ENCODE results near the gene SPOCK1. TPM values are rescaled to one million over a fixed set of nuclear protein-coding genes. Genes with fewer than 3 reads are reported as not detected.

SPOCK1 gene
- total RNA-seq, 1 experiment from 2014 or later = 23.9 TPM

DNA sequence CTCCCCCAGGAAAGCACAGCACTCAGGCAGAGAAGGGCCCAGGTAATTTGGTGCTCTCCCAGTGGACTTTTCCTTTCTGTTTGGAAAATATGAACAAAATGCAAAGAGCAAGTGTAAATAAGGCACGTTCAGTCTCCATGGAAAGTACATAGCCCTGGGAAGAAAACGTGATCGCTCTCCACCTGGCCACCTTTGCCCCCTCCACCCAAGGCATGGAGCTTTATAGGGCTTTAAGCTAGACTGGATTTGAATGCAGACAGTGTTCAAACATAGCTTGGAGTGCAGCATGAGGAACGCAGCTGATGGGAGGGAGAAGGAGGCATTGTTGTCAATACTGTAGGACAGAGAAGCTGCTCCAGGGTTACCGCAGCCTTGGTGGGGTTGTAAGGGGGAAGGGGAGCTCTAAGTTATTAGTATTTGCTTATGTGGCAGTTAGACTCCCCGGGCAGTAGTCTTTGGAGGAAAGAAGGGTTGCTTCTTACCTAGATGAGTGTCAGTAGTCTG is 500.2 kb downstream of the SPOCK1 start:
- intact Hi-C loops (cut with micrococcal nuclease; ENCODE audit: unreplicated experiment) = no loop called here
- no peaks in the 10 kb centered on the region for H3K27me3 ChIP-seq (ENCODE audit: insufficient read depth, low read depth)
- no peaks in the 10 kb centered on the region for H3K4me1 ChIP-seq (replicated peaks; ENCODE audit: insufficient read depth)
- H3K9me2 ChIP-seq (ENCODE audit: insufficient read depth) = no peaks in the 10 kb centered on the region; the same call in 1 of the 2 replicates
- H2AFZ ChIP-seq = no peak overlapping the region
- CTCF ChIA-PET = no interaction called here
- no peaks in the 10 kb centered on the region for H3K36me3 ChIP-seq (ENCODE audit: low read depth)
- no peak for DNase-seq
- POLR2A ChIA-PET (ENCODE audit: unreplicated experiment) = no interaction called here
- H3K79me2 ChIP-seq (ENCODE audit: low read depth) = no peaks in the 10 kb centered on the region
- BruUV-seq (replicated peaks) = no TSS peak
- H4K20me1 ChIP-seq (ENCODE audit: insufficient read depth) = no peaks in the 10 kb centered on the region
- no peak overlapping the region for H3K4me3 ChIP-seq
- no peak overlapping the region for H3K27ac ChIP-seq
- no peaks in the 10 kb centered on the region for H3F3A ChIP-seq (ENCODE audit: insufficient read depth, low read depth)
- H3K4me2 ChIP-seq = no peak overlapping the region
- no peaks in the 10 kb centered on the region for H3K9me3 ChIP-seq (ENCODE audit: insufficient read depth, low read depth)
- TF ChIP-seq CTCF (conservative IDR thresholded peaks at IDR 0.05) = no peak
- no peak for TF ChIP-seq EZH2 (IDR thresholded peaks at IDR 0.05; ENCODE audit: low read depth)

DNA sequence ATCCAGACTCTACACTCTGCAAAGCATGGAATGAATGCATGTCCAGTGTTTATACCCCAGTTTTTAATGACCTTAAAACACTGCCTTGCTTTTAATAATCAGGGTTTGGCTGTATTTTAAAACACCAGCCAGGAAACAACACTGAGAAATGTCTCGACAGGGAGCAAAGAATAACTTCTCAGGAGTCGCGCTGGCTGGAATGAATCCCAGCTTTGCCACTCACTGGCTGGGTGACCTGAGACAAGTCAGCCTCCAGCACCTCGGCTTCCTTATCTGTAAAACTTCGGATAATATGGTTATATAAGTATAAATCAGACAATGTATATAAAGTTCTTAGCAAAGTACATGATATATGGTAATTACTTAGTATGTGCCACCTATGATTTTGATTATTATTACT is 505.0 kb downstream of the SPOCK1 start:
- Histone ChIP-seq H3F3A (ENCODE audit: insufficient read depth, low read depth) (no peaks in the 10 kb centered on the region), H3K9me3 (ENCODE audit: insufficient read depth, low read depth) (no peaks in the 10 kb centered on the region), H2AFZ (no peak overlapping the region), H3K4me3 (no peak overlapping the region), H4K20me1 (ENCODE audit: insufficient read depth) (no peaks in the 10 kb centered on the region), H3K4me2 (no peak overlapping the region), H3K4me1 (replicated peaks; ENCODE audit: insufficient read depth) (no peaks in the 10 kb centered on the region), H3K79me2 (ENCODE audit: low read depth) (no peaks in the 10 kb centered on the region), H3K9me2 (ENCODE audit: insufficient read depth) (no peaks in the 10 kb centered on the region), H3K36me3 (ENCODE audit: low read depth) (no peaks in the 10 kb centered on the region), H3K27ac (no peak overlapping the region), H3K27me3 (ENCODE audit: insufficient read depth, low read depth) (no peaks in the 10 kb centered on the region)
- ChIA-PET CTCF (no interaction called here), POLR2A (ENCODE audit: unreplicated experiment) (no interaction called here)
- intact Hi-C loops (cut with micrococcal nuclease; ENCODE audit: unreplicated experiment) = no loop called here
- no TSS peak for BruUV-seq (replicated peaks)
- no peak for DNase-seq
- TF ChIP-seq EZH2 (IDR thresholded peaks at IDR 0.05; ENCODE audit: low read depth) = no peak
- TF ChIP-seq CTCF (conservative IDR thresholded peaks at IDR 0.05) = no peak

DNA sequence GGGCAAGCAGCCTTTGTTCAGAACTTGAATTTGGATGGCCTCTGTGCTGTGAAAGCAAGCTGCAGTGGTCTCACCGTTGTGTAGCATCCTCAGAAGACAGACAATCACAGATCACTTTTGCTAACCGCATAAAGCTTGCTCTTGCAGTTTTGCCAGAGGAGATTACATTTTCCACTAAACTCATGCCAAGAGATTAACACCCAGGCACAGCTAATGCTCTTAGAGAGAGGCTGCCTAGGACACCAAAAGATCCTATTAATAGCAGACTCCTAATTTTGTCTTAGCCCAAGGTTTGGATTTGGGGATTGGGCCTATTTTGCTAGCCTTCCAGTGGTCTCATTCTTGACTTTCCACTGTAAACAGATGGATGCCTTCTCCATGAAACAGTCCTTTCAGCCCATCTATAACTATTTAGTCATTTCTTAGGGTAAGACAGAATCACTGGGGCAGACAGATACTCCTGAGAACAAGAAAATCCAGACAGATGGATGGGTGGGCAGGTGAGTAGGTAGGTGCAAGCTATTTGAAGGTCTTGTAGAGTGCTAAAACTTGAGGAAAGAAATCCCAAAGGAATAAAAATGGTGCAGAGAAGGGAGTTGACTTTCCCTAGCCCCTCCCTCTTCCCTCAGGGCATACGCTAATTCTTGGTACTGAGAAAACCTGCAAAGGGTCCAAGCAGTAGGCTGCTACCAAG is 506.2 kb downstream of the SPOCK1 start:
- ChIA-PET CTCF (no interaction called here), POLR2A (ENCODE audit: unreplicated experiment) (no interaction called here)
- Histone ChIP-seq H3K27me3 (ENCODE audit: insufficient read depth, low read depth) (no peaks in the 10 kb centered on the region), H3K4me2 (no peak overlapping the region), H3K36me3 (ENCODE audit: low read depth) (no peaks in the 10 kb centered on the region), H3F3A (ENCODE audit: insufficient read depth, low read depth) (no peaks in the 10 kb centered on the region), H3K27ac (no peak overlapping the region), H3K4me1 (replicated peaks; ENCODE audit: insufficient read depth) (no peaks in the 10 kb centered on the region), H2AFZ (no peak overlapping the region), H4K20me1 (ENCODE audit: insufficient read depth) (no peaks in the 10 kb centered on the region), H3K9me2 (ENCODE audit: insufficient read depth) (no peaks in the 10 kb centered on the region), H3K9me3 (ENCODE audit: insufficient read depth, low read depth) (no peaks in the 10 kb centered on the region), H3K79me2 (ENCODE audit: low read depth) (no peaks in the 10 kb centered on the region), H3K4me3 (no peak overlapping the region)
- no peak for TF ChIP-seq CTCF (conservative IDR thresholded peaks at IDR 0.05)
- TF ChIP-seq EZH2 (IDR thresholded peaks at IDR 0.05; ENCODE audit: low read depth) = no peak
- DNase-seq = no peak
- BruUV-seq (replicated peaks) = no TSS peak
- intact Hi-C loops (cut with micrococcal nuclease; ENCODE audit: unreplicated experiment) = no loop called here

All from PC-9 (cell line).